ENCODE data around the gene COL11A1. TPM values are rescaled to one million over a fixed set of nuclear protein-coding genes. Genes with fewer than 3 reads are reported as not detected.

COL11A1 gene
- total and polyA plus RNA-seq, 2 of the 13 experiments (the other 11 are each of a cell fraction or from before 2014, with no cell fraction given), result not detected

DNA sequence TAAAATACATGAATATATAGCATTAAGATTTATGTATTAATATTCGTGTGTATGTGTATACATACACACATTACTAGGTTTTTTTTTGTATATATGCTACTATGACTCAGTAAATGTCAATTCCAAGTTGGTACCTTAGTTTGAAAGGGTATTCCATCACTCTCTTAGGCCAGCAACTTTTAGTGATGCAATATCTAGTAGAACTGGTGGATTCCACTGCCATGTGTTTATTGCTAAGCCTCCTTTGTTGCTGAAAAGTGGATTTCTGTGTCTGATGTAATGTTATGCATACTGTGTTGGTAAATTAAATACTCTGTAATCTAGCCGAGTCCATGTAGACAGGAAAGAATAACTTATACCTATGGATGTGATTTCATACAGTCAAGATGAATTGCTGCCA lies 16.9 kb upstream of the COL11A1 start:
- BruUV-seq (replicated peaks), result no TSS peak
- 0% methylated on average over 2 of the region's 2 CpGs for WGBS (ENCODE audit: low lambda C conversion rate)
- Histone ChIP-seq H2AFZ (ENCODE audit: low read length) (no peak overlapping the region), H3K27ac (ENCODE audit: extremely low read length, insufficient read depth, low read length) (no peak overlapping the region), H3K4me1 (ENCODE audit: insufficient read depth, low read length) (no peaks in the 10 kb centered on the region), H3K9ac (ENCODE audit: insufficient read depth, low read depth, low read length) (no peak overlapping the region), H3K4me3 (replicated peaks in 1 of 3; ENCODE audit: insufficient read depth in 1 of 3, low read depth in 2 of 3, low read length in 3 of 3) (no peak overlapping the region), H3K79me2 (ENCODE audit: insufficient read depth, low read length) (no peaks in the 10 kb centered on the region), H4K20me1 (ENCODE audit: insufficient read depth, low read length) (no peaks in the 10 kb centered on the region), H3K36me3 (replicated peaks in 1 of 2; ENCODE audit: control insufficient read depth in 1 of 2, insufficient read depth in 2 of 2, low read length in 2 of 2) (no peaks in the 10 kb centered on the region), H3K4me2 (ENCODE audit: low read depth, low read length) (no peak overlapping the region), H3K27me3 (ENCODE audit: control insufficient read depth in 1 of 2, insufficient read depth in 2 of 2, low read length in 2 of 2) (no peaks in the 10 kb centered on the region), H3K9me3 (ENCODE audit: low read length) (no peaks in the 10 kb centered on the region)
- DNase-seq (ENCODE audit: low spot score), result no peak
- no peak for FAIRE-seq
- CTCF ChIA-PET (ENCODE audit: low intra/inter-chr PET ratio, low total read pairs), result no interaction called here
- POLR2A ChIA-PET, result no interaction called here
- intact Hi-C loops (cut with micrococcal nuclease; ENCODE audit: unreplicated experiment) (no loop called here), in situ Hi-C loops (cut with HindIII; ENCODE audit: extremely low pct_ligation_motif_present, low pct_unique_long_range_greater_than_20kb) (no loop called here)
- ATAC-seq, result no peak
- no peak for TF ChIP-seq SRSF1 (optimal IDR thresholded peaks at IDR 0.05; ENCODE audit: low read depth, low read length)
- TF ChIP-seq, protein P1, sequence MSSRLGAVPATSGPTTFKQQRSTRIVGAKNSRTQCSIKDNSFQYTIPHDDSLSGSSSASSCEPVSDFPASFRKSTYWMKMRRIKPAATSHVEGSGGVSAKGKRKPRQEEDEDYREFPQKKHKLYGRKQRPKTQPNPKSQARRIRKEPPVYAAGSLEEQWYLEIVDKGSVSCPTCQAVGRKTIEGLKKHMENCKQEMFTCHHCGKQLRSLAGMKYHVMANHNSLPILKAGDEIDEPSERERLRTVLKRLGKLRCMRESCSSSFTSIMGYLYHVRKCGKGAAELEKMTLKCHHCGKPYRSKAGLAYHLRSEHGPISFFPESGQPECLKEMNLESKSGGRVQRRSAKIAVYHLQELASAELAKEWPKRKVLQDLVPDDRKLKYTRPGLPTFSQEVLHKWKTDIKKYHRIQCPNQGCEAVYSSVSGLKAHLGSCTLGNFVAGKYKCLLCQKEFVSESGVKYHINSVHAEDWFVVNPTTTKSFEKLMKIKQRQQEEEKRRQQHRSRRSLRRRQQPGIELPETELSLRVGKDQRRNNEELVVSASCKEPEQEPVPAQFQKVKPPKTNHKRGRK (CRISPR knock-in tag; IDR thresholded peaks at IDR 0.05), result no peak
- no peak for TF ChIP-seq NKX3-1 (CRISPR knock-in tag; IDR thresholded peaks at IDR 0.05)
- no peak for TF ChIP-seq ZNF567 (CRISPR knock-in tag; IDR thresholded peaks at IDR 0.05; ENCODE audit: borderline replicate concordance)
- no peak for TF ChIP-seq IRX3 (CRISPR knock-in tag; IDR thresholded peaks at IDR 0.05; ENCODE audit: borderline replicate concordance, low read depth)
- TF ChIP-seq MAZ (IDR thresholded peaks at IDR 0.05; ENCODE audit: borderline replicate concordance, low read depth, low read length), result no peak
- no peak for TF ChIP-seq MAZ (CRISPR knock-in tag; IDR thresholded peaks at IDR 0.05; ENCODE audit: low read depth)
- TF ChIP-seq KLF9 (CRISPR knock-in tag; IDR thresholded peaks at IDR 0.05; ENCODE audit: low read depth), result no peak
- no peak for TF ChIP-seq BRCA1 (CRISPR knock-in tag; IDR thresholded peaks at IDR 0.05)
- TF ChIP-seq PHF21A (CRISPR knock-in tag; IDR thresholded peaks at IDR 0.05), result no peak
- TF ChIP-seq JARID2 (CRISPR knock-in tag; IDR thresholded peaks at IDR 0.05; ENCODE audit: insufficient replicate concordance), result no peak
- no peak for TF ChIP-seq HOXA7 (CRISPR knock-in tag; IDR thresholded peaks at IDR 0.05)
- no peak for TF ChIP-seq ZNF839 (CRISPR knock-in tag; IDR thresholded peaks at IDR 0.05; ENCODE audit: borderline replicate concordance)
- TF ChIP-seq NR3C1 (CRISPR knock-in tag; IDR thresholded peaks at IDR 0.05), result no peak
- no peak for TF ChIP-seq ZBTB7A (CRISPR knock-in tag; IDR thresholded peaks at IDR 0.05)
- TF ChIP-seq, protein P2, sequence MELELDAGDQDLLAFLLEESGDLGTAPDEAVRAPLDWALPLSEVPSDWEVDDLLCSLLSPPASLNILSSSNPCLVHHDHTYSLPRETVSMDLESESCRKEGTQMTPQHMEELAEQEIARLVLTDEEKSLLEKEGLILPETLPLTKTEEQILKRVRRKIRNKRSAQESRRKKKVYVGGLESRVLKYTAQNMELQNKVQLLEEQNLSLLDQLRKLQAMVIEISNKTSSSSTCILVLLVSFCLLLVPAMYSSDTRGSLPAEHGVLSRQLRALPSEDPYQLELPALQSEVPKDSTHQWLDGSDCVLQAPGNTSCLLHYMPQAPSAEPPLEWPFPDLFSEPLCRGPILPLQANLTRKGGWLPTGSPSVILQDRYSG (CRISPR knock-in tag; IDR thresholded peaks at IDR 0.05), result no peak
- no peak for TF ChIP-seq NFE2L2 (IDR thresholded peaks at IDR 0.05; ENCODE audit: low read length)
- no peak for TF ChIP-seq RFX1 (IDR thresholded peaks at IDR 0.05)
- no peak for TF ChIP-seq SOX6 (IDR thresholded peaks at IDR 0.05)
- no peak for TF ChIP-seq SOX6 (CRISPR knock-in tag; IDR thresholded peaks at IDR 0.05)
- TF ChIP-seq ARHGAP35 (CRISPR knock-in tag; IDR thresholded peaks at IDR 0.05; ENCODE audit: borderline replicate concordance), result no peak
